DMS 273 (cell line): ENCODE results near the gene MTHFS.

Experiments used
- DNase-seq: peaks from one replicate; lab custom pipeline; 2025; ENCODE audit not compliant: unreplicated experiment; lab: John Stamatoyannopoulos, UW

Gene MTHFS

GRCh38 chr15:79881254-79881653 is 15.6 kb downstream of the MTHFS start:
- DNase-seq: no peak

- DNase-seq: no peak
These were observed 18.6 kb downstream of the MTHFS start for GRCh38 chr15:79878078-79878705.

GRCh38 chr15:79875213-79875612 is 21.6 kb downstream of the MTHFS start:
- DNase-seq: no peak

- DNase-seq: no peak
These were observed 22.6 kb downstream of the MTHFS start for GRCh38 chr15:79874242-79874641.

GRCh38 chr15:79872358-79873017 is 24.3 kb downstream of the MTHFS start:
- no peak for DNase-seq

GRCh38 chr15:79868554-79868953 is 28.3 kb downstream of the MTHFS start:
- DNase-seq: no peak

GRCh38 chr15:79863886-79864285 is 32.9 kb downstream of the MTHFS start:
- DNase-seq: no peak

- no peak for DNase-seq
These were observed 34.6 kb downstream of the MTHFS start for GRCh38 chr15:79862191-79862590.

- DNase-seq: no peak
These were observed 36.2 kb downstream of the MTHFS start for GRCh38 chr15:79860661-79861060.

- no peak for DNase-seq
These were observed 38.3 kb downstream of the MTHFS start for GRCh38 chr15:79858469-79858868.

- DNase-seq: peak; percentile 77
These were observed 43.1 kb downstream of the MTHFS start for GRCh38 chr15:79853492-79854328.

GRCh38 chr15:79849789-79850188 is 47.0 kb downstream of the MTHFS start:
- peak; percentile 17 for DNase-seq

GRCh38 chr15:79846539-79846938 is 50.3 kb downstream of the MTHFS start:
- no peak for DNase-seq

- DNase-seq: no peak
These were observed 52.6 kb downstream of the MTHFS start for GRCh38 chr15:79844221-79844620.

GRCh38 chr15:79837846-79838245 is 59.0 kb downstream of the MTHFS start:
- DNase-seq: no peak

- DNase-seq: no peak
These were observed 62.3 kb downstream of the MTHFS start for GRCh38 chr15:79834495-79834894.

GRCh38 chr15:79832367-79833120 is 64.3 kb downstream of the MTHFS start:
- no peak for DNase-seq

GRCh38 chr15:79831604-79832003 is 65.2 kb downstream of the MTHFS start:
- DNase-seq: no peak

- DNase-seq: no peak
These were observed 66.9 kb downstream of the MTHFS start for GRCh38 chr15:79829950-79830349.

- DNase-seq: no peak
These were observed 68.4 kb downstream of the MTHFS start for GRCh38 chr15:79828447-79828846.

- no peak for DNase-seq
These were observed 70.0 kb downstream of the MTHFS start for GRCh38 chr15:79826800-79827199.
